GM10266 (cell line): ENCODE data around the gene MICAL3.

ENCODE experiments used
- DNase-seq: peaks from one replicate; pipeline ENCODE4 v3.0.0; 2012; ENCODE audit errors: extremely low spot score
- TF ChIP-seq, protein P1 (sequence below): IDR thresholded peaks from 2 replicates; pipeline ENCODE4 v1.5.1; 2012; ENCODE audit warnings: mild to moderate bottlenecking, low read depth; ENCODE audit not compliant: control insufficient read depth, insufficient read depth; ENCODE audit errors: missing control alignments

MICAL3 gene

DNA sequence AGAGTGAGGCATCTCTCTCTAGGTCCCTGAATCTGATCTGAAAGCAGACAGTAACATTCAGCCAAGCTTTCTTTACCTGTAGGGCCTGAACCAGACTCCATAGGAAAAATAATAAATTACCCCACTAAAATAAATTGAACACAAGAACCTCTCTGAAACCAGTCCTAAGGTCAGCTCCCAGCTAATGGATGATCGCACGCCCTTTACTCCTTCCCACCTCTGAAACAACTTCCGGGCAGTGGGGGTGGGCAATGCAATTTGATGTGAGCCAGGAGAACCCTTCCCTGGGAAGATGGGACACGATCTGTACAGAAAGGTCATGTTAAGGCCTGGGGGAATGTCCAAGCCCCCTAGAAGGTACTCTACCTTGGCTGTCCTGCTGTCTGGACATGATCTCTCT is 71.2 kb downstream of the MICAL3 start:
- no peak for DNase-seq
- TF ChIP-seq, protein P1, sequence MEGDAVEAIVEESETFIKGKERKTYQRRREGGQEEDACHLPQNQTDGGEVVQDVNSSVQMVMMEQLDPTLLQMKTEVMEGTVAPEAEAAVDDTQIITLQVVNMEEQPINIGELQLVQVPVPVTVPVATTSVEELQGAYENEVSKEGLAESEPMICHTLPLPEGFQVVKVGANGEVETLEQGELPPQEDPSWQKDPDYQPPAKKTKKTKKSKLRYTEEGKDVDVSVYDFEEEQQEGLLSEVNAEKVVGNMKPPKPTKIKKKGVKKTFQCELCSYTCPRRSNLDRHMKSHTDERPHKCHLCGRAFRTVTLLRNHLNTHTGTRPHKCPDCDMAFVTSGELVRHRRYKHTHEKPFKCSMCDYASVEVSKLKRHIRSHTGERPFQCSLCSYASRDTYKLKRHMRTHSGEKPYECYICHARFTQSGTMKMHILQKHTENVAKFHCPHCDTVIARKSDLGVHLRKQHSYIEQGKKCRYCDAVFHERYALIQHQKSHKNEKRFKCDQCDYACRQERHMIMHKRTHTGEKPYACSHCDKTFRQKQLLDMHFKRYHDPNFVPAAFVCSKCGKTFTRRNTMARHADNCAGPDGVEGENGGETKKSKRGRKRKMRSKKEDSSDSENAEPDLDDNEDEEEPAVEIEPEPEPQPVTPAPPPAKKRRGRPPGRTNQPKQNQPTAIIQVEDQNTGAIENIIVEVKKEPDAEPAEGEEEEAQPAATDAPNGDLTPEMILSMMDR: no peak

DNA sequence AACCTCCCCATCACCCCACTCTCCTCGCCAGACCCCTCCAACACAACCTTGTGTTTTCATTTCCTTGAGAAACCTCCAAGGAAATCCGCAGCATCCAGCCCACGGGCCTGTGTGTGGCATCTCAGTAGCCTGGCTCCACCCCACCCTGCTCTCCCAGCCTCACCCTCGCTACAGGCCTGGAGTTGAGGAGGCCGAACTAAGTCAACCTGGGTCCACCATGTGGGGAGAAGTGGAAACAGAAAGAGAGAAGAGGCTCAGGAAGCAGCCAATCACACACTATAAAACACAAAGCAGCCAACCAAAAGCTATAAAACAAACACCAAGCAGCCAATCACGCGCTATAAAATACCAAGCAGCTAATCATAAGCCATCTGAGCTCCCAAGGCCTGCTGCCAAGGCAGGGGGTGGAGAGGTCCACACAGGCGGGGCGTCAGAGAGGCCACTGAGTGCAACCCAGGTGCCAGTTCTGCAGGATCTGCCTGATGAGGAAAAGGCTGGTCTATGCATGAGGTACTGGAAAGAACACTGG is 72.0 kb downstream of the MICAL3 start:
- TF ChIP-seq, protein P1: no peak

DNA sequence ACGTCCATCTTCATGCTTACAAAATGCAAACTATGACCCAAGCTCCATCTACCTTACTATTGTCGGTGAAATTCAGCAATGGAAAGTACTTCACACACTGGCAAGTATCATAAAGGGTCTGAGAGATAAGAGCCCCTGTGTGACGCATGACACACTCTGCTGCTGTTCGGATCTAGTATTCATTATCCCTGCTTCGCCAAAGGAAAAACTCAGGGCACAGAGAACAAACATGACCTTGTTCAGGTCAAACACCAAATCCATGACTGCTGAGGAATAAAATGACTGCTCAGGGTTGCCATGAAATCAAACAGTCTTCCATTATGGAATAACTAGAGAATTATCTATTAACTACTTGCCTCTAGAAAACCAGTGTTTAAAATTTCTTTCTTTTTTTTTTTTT is 73.0 kb downstream of the MICAL3 start:
- DNase-seq: no peak
- TF ChIP-seq, protein P1: no peak

More for the DNA sequence above, 72.0 kb downstream of the MICAL3 start:
- no peak for DNase-seq

DNA sequence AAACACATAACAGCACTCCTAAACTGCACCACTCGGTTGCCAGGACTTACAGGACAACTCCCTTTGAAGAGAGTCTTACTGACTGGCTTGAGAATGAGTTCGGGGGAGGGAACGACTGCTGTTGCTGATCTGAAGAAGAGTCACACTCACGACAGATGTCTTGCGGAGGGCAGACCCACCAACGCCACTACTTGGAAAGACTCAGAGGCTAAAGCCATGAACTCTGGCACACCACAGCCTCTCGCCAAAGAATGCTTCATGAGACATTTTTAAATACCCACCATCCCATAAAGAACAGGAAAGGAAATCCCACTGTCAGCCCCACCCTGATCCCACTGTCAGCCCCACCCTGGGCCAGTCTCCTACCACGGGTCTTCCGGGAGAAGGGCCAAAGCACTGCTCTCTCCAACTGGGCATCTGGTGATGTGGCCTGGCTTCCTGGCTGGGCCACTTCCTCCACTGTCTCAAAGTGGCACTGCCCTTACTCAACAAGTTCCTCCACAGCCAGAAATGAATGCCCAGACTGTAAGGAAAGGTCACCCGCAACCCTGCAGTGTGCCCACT is 73.6 kb downstream of the MICAL3 start:
- no peak for DNase-seq
- TF ChIP-seq, protein P1: no peak

DNA sequence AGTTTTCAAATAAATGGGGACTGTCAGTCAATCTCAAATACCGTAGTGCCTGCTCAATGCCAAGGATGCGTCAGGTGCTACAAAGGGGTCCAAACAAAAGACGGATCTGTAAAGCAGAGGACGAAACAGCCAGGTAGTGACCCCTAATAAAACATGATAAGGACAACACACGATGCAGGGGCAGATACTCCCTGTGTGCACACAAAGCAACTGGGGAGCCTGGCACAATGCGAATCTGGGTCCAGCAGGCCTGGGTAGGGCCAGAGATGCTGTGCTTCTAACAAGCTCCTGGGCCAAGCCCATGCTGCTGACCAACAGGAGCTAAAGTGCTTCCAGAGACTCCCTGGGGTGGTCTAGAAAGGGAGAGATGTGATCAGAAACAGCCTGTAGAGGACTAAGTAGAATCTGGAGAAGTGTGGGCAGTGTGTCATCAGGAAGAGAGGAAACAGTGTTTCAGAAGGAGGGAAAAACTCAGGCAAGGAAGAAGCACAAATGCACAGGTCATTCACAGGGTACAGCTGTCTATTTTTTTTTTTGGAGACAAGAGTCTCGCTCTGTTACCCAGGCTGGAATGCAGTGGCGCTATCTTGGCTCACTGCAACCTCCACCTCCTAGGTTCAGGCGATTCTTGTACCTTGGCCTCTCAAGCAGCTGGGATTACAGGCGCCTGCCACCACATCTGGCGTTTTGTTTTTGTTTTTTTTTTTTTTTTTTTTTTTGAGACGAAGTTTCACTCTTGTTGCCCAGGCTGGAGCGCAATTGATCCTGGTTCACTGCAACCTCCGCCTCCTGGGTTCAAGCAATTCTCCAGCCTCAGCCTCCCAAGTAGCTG is 74.5 kb downstream of the MICAL3 start:
- TF ChIP-seq, protein P1: no peak
- DNase-seq: no peak

DNA sequence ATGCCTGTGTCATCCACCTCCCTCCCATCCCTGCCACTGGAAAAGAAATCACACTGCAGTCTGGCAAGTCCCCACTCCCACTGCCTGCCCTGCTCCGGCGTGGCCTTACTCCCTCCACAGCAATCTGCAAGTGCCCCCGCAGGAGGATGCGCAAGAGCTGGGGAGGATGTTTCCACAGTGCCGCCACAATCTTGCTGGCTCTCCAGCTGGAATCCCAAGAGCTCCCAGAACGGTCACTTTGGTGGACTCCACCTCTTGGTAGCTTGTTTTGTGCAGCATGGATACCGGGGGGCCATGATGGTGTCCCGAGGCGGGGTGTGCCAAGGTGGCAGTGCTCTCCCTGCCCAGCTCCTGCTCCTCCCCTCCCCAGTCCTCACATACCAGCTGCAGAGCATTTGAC is 76.3 kb downstream of the MICAL3 start:
- no peak for DNase-seq
- TF ChIP-seq, protein P1: no peak
